A673 (cell line): Measurements from ENCODE around the gene MSI2. TPM values are rescaled to one million over a fixed set of nuclear protein-coding genes. Genes with fewer than 3 reads are reported as not detected.

ENCODE experiments used
- BruUV-seq: library from RNA; stranded (reverse); fragments of 400-500 nt; replicated peaks from 2 replicates; lab custom pipeline; 2021; lab: Mats Ljungman, UMichigan
- CTCF ChIA-PET: fragments of 300-600 bp; sonication (Branson Sonifier 250); formaldehyde crosslinking; loops from one replicate; lab custom pipeline; 2022; ENCODE audit warnings: antibody characterized with exemption; lab: Charles Lee
- POLR2A ChIA-PET: fragments of 300-600 bp; sonication (Branson Sonifier 250); formaldehyde crosslinking; loops from one replicate; lab custom pipeline; 2022; ENCODE audit warnings: antibody characterized with exemption; ENCODE audit not compliant: low non-redundant PET; lab: Charles Lee
- DNase-seq: peaks from one replicate; pipeline ENCODE4 v3.0.0-alpha.2; 2015; ENCODE audit warnings: low spot score
- H3K27ac ChIP-seq: fragments of 200-600 bp; sonication (generic); 2 replicates; pipeline ENCODE4 v1.5.1; 2016; ENCODE audit warnings: mixed run types, low read depth, mild to moderate bottlenecking, mixed read lengths, antibody characterized with exemption, low read length; ENCODE audit not compliant: poor library complexity, severe bottlenecking
- H3K27me3 ChIP-seq: fragments of 200-600 bp; sonication (generic); replicated peaks from 2 replicates; pipeline ENCODE4 v1.6.1; 2017; ENCODE audit warnings: mixed run types, low read depth, mild to moderate bottlenecking, mixed read lengths, antibody characterized with exemption, low read length; ENCODE audit not compliant: insufficient read depth, poor library complexity
- H3K36me3 ChIP-seq: fragments of 200-600 bp; sonication (generic); 2 replicates; pipeline ENCODE4 v1.6.1; 2016; ENCODE audit warnings: mixed run types, mild to moderate bottlenecking, mixed read lengths, antibody characterized with exemption, low read length; ENCODE audit not compliant: insufficient read depth, poor library complexity, severe bottlenecking
- H3K4me1 ChIP-seq: fragments of 200-600 bp; sonication (generic); 2 replicates; pipeline ENCODE4 v1.6.1; 2017; ENCODE audit warnings: mixed run types, mild to moderate bottlenecking, mixed read lengths, antibody characterized with exemption, low read length; ENCODE audit not compliant: insufficient read depth, poor library complexity, severe bottlenecking
- H3K4me3 ChIP-seq: fragments of 200-600 bp; sonication (generic); 2 replicates; pipeline ENCODE4 v1.5.1; 2016; ENCODE audit warnings: low read depth, mixed run types, mild to moderate bottlenecking, mixed read lengths, low read length; ENCODE audit not compliant: poor library complexity, severe bottlenecking
- H3K9me3 ChIP-seq: fragments of 200-600 bp; sonication (generic); 2 replicates; pipeline ENCODE4 v1.6.1; 2016; ENCODE audit warnings: mixed run types, low read depth, mild to moderate bottlenecking, mixed read lengths, antibody characterized with exemption, low read length; ENCODE audit not compliant: poor library complexity, severe bottlenecking
- CTCF ChIP-seq: fragments of 300-800, 200-600 bp; sonication (generic); conservative IDR thresholded peaks from 2 replicates; pipeline ENCODE4 v1.5.1; 2017; ENCODE audit warnings: low read depth, mild to moderate bottlenecking, antibody characterized with exemption, low read length, moderate library complexity, mixed read lengths
- EZH2 ChIP-seq: fragments of 200-600 bp; sonication (generic); IDR thresholded peaks from 2 replicates; pipeline ENCODE4 v1.6.1; 2017; ENCODE audit warnings: borderline replicate concordance, low read depth, mild to moderate bottlenecking, mixed read lengths, antibody characterized with exemption, low read length; ENCODE audit not compliant: poor library complexity, severe bottlenecking
- intact Hi-C: fragments of 100-400 bp; cut with micrococcal nuclease; formaldehyde crosslinking; loops from one replicate; pipeline ENCODE4 v1.10.0; 2022; ENCODE audit not compliant: unreplicated experiment
- total RNA-seq: library from RNA; stranded (reverse); gene quantifications from 2 replicates; pipeline ENCODE4 v1.2.3, GENCODE V29; 2021

Gene MSI2
- total RNA-seq, 1 experiment from 2014 or later, result 108 TPM

GRCh38 chr17:57614742-57615141 is 358.4 kb downstream of the MSI2 start:
- intact Hi-C loops, result no loop called here
- Histone ChIP-seq H3K36me3 (no peaks in the 10 kb centered on the region), H3K4me3 (no peak overlapping the region), H3K9me3 (peaks cover 7% of the 10 kb centered on the region), H3K27ac (no peak overlapping the region), H3K4me1 (peaks cover 26% of the 10 kb centered on the region), H3K27me3 (no peaks in the 10 kb centered on the region)
- BruUV-seq, result no TSS peak
- no peak for DNase-seq
- TF ChIP-seq EZH2, result no peak
- ChIA-PET POLR2A (no interaction called here), CTCF (no interaction called here)

- Histone ChIP-seq H3K4me1 (peaks cover 26% of the 10 kb centered on the region), H3K36me3 (no peaks in the 10 kb centered on the region), H3K9me3 (peaks cover 7% of the 10 kb centered on the region), H3K27ac (no peak overlapping the region), H3K4me3 (no peak overlapping the region), H3K27me3 (no peaks in the 10 kb centered on the region)
- peak; percentile 30 for DNase-seq
- CTCF ChIA-PET, result no interaction called here
- intact Hi-C loops, result no loop called here
- POLR2A ChIA-PET, result no interaction called here
- TF ChIP-seq EZH2, result no peak
- no peak for TF ChIP-seq CTCF
- no TSS peak for BruUV-seq
These were observed 359.8 kb downstream of the MSI2 start for GRCh38 chr17:57615836-57616757.

- TSS peak; percentile 15 for BruUV-seq
- no peak for TF ChIP-seq CTCF
- no peak for TF ChIP-seq EZH2
- H3K27ac ChIP-seq, result no peak overlapping the region
- ChIA-PET CTCF (no interaction called here), POLR2A (interaction anchor here (0.6 kb wide), 1 partner anchor 12 kb away, joined by 3 read pairs; no protein-coding TSS in a partner anchor)
- intact Hi-C loops, result no loop called here
- H3K4me1 ChIP-seq, result peaks cover 26% of the 10 kb centered on the region
- no peak overlapping the region for H3K4me3 ChIP-seq
- H3K27me3 ChIP-seq, result no peaks in the 10 kb centered on the region
- no peak for DNase-seq
- H3K36me3 ChIP-seq, result no peaks in the 10 kb centered on the region
- peaks cover 7% of the 10 kb centered on the region for H3K9me3 ChIP-seq
These were observed 360.9 kb downstream of the MSI2 start for GRCh38 chr17:57617218-57617617.
